ENCODE data around the gene PTPN12. TPM values are rescaled to one million over a fixed set of nuclear protein-coding genes. Genes with fewer than 3 reads are reported as not detected.

Gene PTPN12
- total RNA-seq, 1 donor from 2014 or later: 114 TPM

GRCh38 chr7:77571801-77572200, 34.7 kb downstream of the PTPN12 start:
- Mint-ChIP-seq H3K27me3 (ENCODE audit: low read depth) (no peaks in the 10 kb centered on the region), H3K27ac (no peak overlapping the region), H3K36me3 (peaks cover 20% of the 10 kb centered on the region), H3K4me3 (no peak overlapping the region), H3K4me1 (peaks cover 4% of the 10 kb centered on the region), H3K9me3 (no peaks in the 10 kb centered on the region)
- no peak for TF ChIP-seq CTCF (IDR thresholded peaks at IDR 0.05; ENCODE audit: unreplicated experiment)
- no peak for DNase-seq (ENCODE audit: low spot score in 2 of 2, unreplicated experiment in 2 of 2)

- peaks cover 27% of the 10 kb centered on the region for H3K36me3 Mint-ChIP-seq
- H3K9me3 Mint-ChIP-seq: no peaks in the 10 kb centered on the region
- DNase-seq (ENCODE audit: low spot score in 2 of 2, unreplicated experiment in 2 of 2): no peak
- no peak overlapping the region for H3K27ac Mint-ChIP-seq
- H3K27me3 Mint-ChIP-seq (ENCODE audit: low read depth): no peaks in the 10 kb centered on the region
- TF ChIP-seq CTCF (IDR thresholded peaks at IDR 0.05; ENCODE audit: unreplicated experiment): no peak
- H3K4me1 Mint-ChIP-seq: no peaks in the 10 kb centered on the region
- H3K4me3 Mint-ChIP-seq: no peak overlapping the region
Observed at GRCh38 chr7:77575187-77575586, 38.1 kb downstream of the PTPN12 start.

- no peaks in the 10 kb centered on the region for H3K4me1 Mint-ChIP-seq
- H3K27me3 Mint-ChIP-seq (ENCODE audit: low read depth): no peaks in the 10 kb centered on the region
- H3K36me3 Mint-ChIP-seq: peaks cover 32% of the 10 kb centered on the region
- no peak for DNase-seq (ENCODE audit: low spot score in 2 of 2, unreplicated experiment in 2 of 2)
- no peak for TF ChIP-seq CTCF (IDR thresholded peaks at IDR 0.05; ENCODE audit: unreplicated experiment)
- no peak overlapping the region for H3K4me3 Mint-ChIP-seq
- no peaks in the 10 kb centered on the region for H3K9me3 Mint-ChIP-seq
- H3K27ac Mint-ChIP-seq: no peak overlapping the region
Observed at GRCh38 chr7:77576856-77577255, 39.8 kb downstream of the PTPN12 start.

GRCh38 chr7:77579797-77580196, 42.7 kb downstream of the PTPN12 start:
- Mint-ChIP-seq H3K27me3 (ENCODE audit: low read depth) (no peaks in the 10 kb centered on the region), H3K27ac (no peak overlapping the region), H3K4me3 (no peak overlapping the region), H3K36me3 (peaks cover 26% of the 10 kb centered on the region), H3K4me1 (no peaks in the 10 kb centered on the region), H3K9me3 (no peaks in the 10 kb centered on the region)
- no peak for DNase-seq (ENCODE audit: low spot score in 2 of 2, unreplicated experiment in 2 of 2)
- TF ChIP-seq CTCF (IDR thresholded peaks at IDR 0.05; ENCODE audit: unreplicated experiment): no peak

- Mint-ChIP-seq H3K27me3 (ENCODE audit: low read depth) (no peaks in the 10 kb centered on the region), H3K36me3 (peaks cover 25% of the 10 kb centered on the region), H3K9me3 (no peaks in the 10 kb centered on the region), H3K27ac (no peak overlapping the region), H3K4me1 (no peaks in the 10 kb centered on the region), H3K4me3 (no peak overlapping the region)
- no peak for TF ChIP-seq CTCF (IDR thresholded peaks at IDR 0.05; ENCODE audit: unreplicated experiment)
- DNase-seq (ENCODE audit: low spot score in 2 of 2, unreplicated experiment in 2 of 2): no peak
Observed at GRCh38 chr7:77580762-77581350, 43.8 kb downstream of the PTPN12 start.

- Mint-ChIP-seq H3K4me1 (no peaks in the 10 kb centered on the region), H3K9me3 (no peaks in the 10 kb centered on the region), H3K27ac (no peak overlapping the region), H3K27me3 (ENCODE audit: low read depth) (no peaks in the 10 kb centered on the region), H3K36me3 (peaks cover 23% of the 10 kb centered on the region), H3K4me3 (no peak overlapping the region)
- TF ChIP-seq CTCF (IDR thresholded peaks at IDR 0.05; ENCODE audit: unreplicated experiment): no peak
- DNase-seq (ENCODE audit: low spot score in 2 of 2, unreplicated experiment in 2 of 2): no peak
Observed at GRCh38 chr7:77587272-77587671, 50.2 kb downstream of the PTPN12 start.

Data from mesothelial cell of epicardium (in vitro differentiated cells).